Uterus (tissue), 4 donors: ENCODE data around the gene PHF13. TPM values are rescaled to one million over a fixed set of nuclear protein-coding genes. Genes with fewer than 3 reads are reported as not detected.

Experiments
- DNase-seq, 2 donors: peaks; one replicate each; pipeline ENCODE4 v3.0.0-alpha.2; 2019 to 2020
- H3K27ac ChIP-seq, 2 donors: fragments of 200-600 bp; sonication (generic); 1 replicate in 1 of 2; 2 replicates in 1 of 2; pipeline ENCODE4 v1.5.1; 2016 to 2018
- H3K27me3 ChIP-seq, 2 donors: fragments of 200-600 bp; sonication (generic); one replicate each; pipeline ENCODE4 v1.5.1; 2018 to 2019; ENCODE audit warnings: control low read depth in 1 of 2
- H3K36me3 ChIP-seq, 2 donors: fragments of 200-600 bp; sonication (generic); one replicate each; pipeline ENCODE4 v1.5.1; 2019; ENCODE audit warnings: control low read depth in 1 of 2
- H3K4me1 ChIP-seq, 2 donors: fragments of 200-600 bp; sonication (generic); one replicate each; pipeline ENCODE4 v1.5.1; 2018 to 2019; ENCODE audit warnings: control low read depth in 1 of 2
- H3K4me3 ChIP-seq, 2 donors: fragments of 200-600 bp; sonication (generic); 1 replicate in 1 of 2; 2 replicates in 1 of 2; pipeline ENCODE4 v1.5.1; 2018 to 2019; ENCODE audit warnings: mild to moderate bottlenecking in 1 of 2
- H3K9me3 ChIP-seq, 2 donors: fragments of 200-600 bp; sonication (generic); one replicate each; pipeline ENCODE4 v1.5.1; 2019; ENCODE audit warnings: control low read depth in 1 of 2
- CTCF ChIP-seq, 4 experiments: fragments of 200-600 bp in 2 of 4; fragments of 450-650 bp in 2 of 4; sonication (generic) in 2 of 4; IDR thresholded peaks; one replicate each; pipeline ENCODE4 v1.5.1; 2016 to 2019; ENCODE audit warnings: antibody characterized with exemption in 4 of 4, mild to moderate bottlenecking in 2 of 4, moderate library complexity in 1 of 4
- POLR2A ChIP-seq, 2 donors: fragments of 450-650 bp; IDR thresholded peaks; one replicate each; pipeline ENCODE4 v1.6.1; 2016; ENCODE audit warnings: antibody characterized with exemption in 2 of 2, mild to moderate bottlenecking in 1 of 2, moderate library complexity in 1 of 2
- intact Hi-C: fragments of 100-400 bp; cut with DNase I; formaldehyde crosslinking; loops from one replicate; pipeline ENCODE4 v1.15.1; 2023; ENCODE audit warnings: low total_unique reads
- total RNA-seq, 4 donors: library from RNA; depleted of rRNA in 3 of 4; stranded (reverse); fragments of >200 nt in 3 of 4; gene quantifications; one replicate each; pipeline versions ENCODE4 v1.1.0 to v1.2.4, GENCODE V29; 2014 to 2023
- donor health status: DM: yes; HTN: yes; CAD: no.

PHF13 gene
- total RNA-seq, 4 donors from 2014 or later, result 1.8 to 29.6 (median 15.0) TPM

GRCh38 chr1:6587261-6588005 lies 26.1 kb upstream of the PHF13 start:
- DNase-seq, result no peak
- intact Hi-C loops, result no loop called here

DNA sequence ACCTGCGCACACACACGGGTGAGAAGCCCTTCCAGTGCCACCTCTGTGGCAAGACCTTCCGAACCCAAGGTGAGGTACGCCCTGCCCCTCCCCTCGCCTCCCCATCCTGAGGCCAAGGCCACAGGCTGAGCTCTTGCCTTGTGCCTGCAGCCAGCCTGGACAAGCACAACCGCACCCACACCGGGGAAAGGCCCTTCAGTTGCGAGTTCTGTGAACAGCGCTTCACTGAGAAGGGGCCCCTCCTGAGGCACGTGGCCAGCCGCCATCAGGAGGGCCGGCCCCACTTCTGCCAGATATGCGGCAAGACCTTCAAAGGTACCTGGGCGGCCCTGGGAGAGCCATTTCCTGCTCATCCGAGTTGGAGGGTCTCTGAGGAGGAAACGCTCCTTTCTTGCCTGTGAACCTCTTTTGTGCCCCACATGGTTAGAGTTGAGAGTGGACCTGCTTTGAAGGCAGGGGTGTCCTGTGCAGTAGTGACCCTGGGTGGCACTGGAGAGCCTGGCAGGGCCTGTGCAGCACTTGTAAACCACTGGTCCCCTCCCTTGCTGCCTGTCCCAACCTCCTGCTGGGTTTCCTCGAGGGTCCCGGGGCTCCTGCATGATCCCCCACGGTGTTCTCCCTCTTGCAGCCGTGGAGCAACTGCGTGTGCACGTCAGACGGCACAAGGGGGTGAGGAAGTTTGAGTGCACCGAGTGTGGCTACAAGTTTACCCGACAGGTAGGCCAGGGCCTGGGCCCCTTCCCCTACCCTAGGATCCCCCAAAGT lies 25.2 kb upstream of the PHF13 start:
- Histone ChIP-seq H3K36me3 (no peaks in the 10 kb centered on the region), H3K4me1 (no peaks in the 10 kb centered on the region), H3K27ac (no peak overlapping the region), H3K4me3 (no peak overlapping the region), H3K9me3 (no peaks in the 10 kb centered on the region), H3K27me3 (no peaks in the 10 kb centered on the region)
- intact Hi-C loops, result no loop called here
- no peak for DNase-seq
- TF ChIP-seq POLR2A (IDR thresholded peaks at IDR 0.05) (no peak), CTCF (IDR thresholded peaks at IDR 0.05) (no peak)

More at GRCh38 chr1:6587261-6588005, 26.1 kb upstream of the PHF13 start:
- no peaks in the 10 kb centered on the region for H3K9me3 ChIP-seq
- no peaks in the 10 kb centered on the region for H3K36me3 ChIP-seq
- no peak overlapping the region for H3K27ac ChIP-seq
- no peaks in the 10 kb centered on the region for H3K4me1 ChIP-seq
- TF ChIP-seq CTCF (IDR thresholded peaks at IDR 0.05) (no peak), POLR2A (IDR thresholded peaks at IDR 0.05) (no peak)
- no peak overlapping the region for H3K4me3 ChIP-seq
- H3K27me3 ChIP-seq, result no peaks in the 10 kb centered on the region

GRCh38 chr1:6588893-6589520 lies 24.5 kb upstream of the PHF13 start:
- H3K27me3 ChIP-seq, result no peaks in the 10 kb centered on the region
- DNase-seq, result no peak
- H3K4me1 ChIP-seq, result no peaks in the 10 kb centered on the region
- TF ChIP-seq CTCF (IDR thresholded peaks at IDR 0.05) (no peak), POLR2A (IDR thresholded peaks at IDR 0.05) (no peak)
- no peaks in the 10 kb centered on the region for H3K36me3 ChIP-seq
- intact Hi-C loops, result no loop called here
- no peak overlapping the region for H3K4me3 ChIP-seq
- H3K27ac ChIP-seq, result no peak overlapping the region
- H3K9me3 ChIP-seq, result no peaks in the 10 kb centered on the region

DNA sequence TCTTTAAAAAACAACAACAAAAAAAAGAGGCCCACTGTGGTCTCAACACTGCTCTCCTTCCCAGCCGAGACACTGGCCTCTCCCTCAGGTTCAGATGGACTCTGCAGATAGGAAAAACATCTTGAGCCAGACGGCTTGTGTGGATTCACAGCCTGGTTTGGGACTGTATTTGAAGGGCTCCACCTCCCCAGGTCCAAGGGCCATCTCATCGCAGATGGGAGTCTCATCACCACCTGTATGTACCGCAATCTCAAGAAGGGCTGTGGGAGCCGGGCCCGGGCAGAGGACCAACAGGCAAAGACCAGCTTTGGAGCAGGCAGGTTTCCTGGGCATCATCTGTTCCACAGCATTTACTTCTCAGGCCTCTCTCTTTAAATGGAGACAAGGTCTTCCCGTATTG lies 23.5 kb upstream of the PHF13 start:
- H3K27ac ChIP-seq, result no peak overlapping the region
- TF ChIP-seq CTCF (IDR thresholded peaks at IDR 0.05) (no peak), POLR2A (IDR thresholded peaks at IDR 0.05) (no peak)
- H3K27me3 ChIP-seq, result no peaks in the 10 kb centered on the region
- H3K4me1 ChIP-seq, result no peaks in the 10 kb centered on the region
- no peak for DNase-seq
- intact Hi-C loops, result no loop called here
- no peak overlapping the region for H3K4me3 ChIP-seq
- no peaks in the 10 kb centered on the region for H3K36me3 ChIP-seq
- H3K9me3 ChIP-seq, result no peaks in the 10 kb centered on the region

DNA sequence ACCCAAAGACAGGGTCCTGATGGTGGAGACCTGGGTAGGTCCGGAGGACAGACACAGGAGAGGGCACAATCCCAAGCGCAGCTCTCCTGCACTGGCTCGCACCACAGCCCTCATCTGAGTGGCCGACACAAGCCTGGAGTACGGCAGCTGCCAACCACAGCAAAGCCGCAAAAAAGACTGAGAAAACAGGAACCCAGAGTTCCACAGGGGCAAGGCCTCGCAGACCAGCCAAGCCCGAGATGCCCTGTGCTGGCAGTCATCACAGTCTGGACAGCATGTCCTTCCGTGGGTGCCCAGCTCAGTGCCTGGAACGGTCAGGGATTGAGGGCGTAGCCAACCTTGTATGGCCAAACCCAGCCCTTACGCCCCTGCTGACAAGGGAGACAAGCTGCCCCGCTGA lies 22.3 kb upstream of the PHF13 start:
- TF ChIP-seq POLR2A (IDR thresholded peaks at IDR 0.05) (no peak), CTCF (IDR thresholded peaks at IDR 0.05) (no peak)
- intact Hi-C loops, result no loop called here
- DNase-seq, result no peak
- Histone ChIP-seq H3K4me3 (no peak overlapping the region), H3K9me3 (no peaks in the 10 kb centered on the region), H3K27me3 (no peaks in the 10 kb centered on the region), H3K4me1 (no peaks in the 10 kb centered on the region), H3K27ac (no peak overlapping the region), H3K36me3 (no peaks in the 10 kb centered on the region)
